SK-N-SH treated with all-trans-retinoic acid at 6 μM for 48 hours (cell line): ENCODE data around the gene ASTN2.

Source experiments
- ARNTL ChIP-seq: fragments of 450-650 bp; formaldehyde crosslinking; IDR thresholded peaks from 2 replicates; pipeline ENCODE4 v1.5.0; 2020; ENCODE audit warnings: low read depth, mild to moderate bottlenecking, moderate library complexity, borderline replicate concordance
- CSDC2 ChIP-seq: fragments of 250-450 bp; sonication (Bioruptor Pico); IDR thresholded peaks from 2 replicates; pipeline ENCODE4 v1.5.0; 2020; ENCODE audit warnings: mild to moderate bottlenecking, moderate library complexity
- GLIS3 ChIP-seq: fragments of 250-450 bp; sonication (Bioruptor Pico); IDR thresholded peaks from 2 replicates; pipeline ENCODE4 v1.5.0; 2020; ENCODE audit warnings: mild to moderate bottlenecking, moderate library complexity
- ISL1 ChIP-seq: fragments of 250-450 bp; sonication (Bioruptor Pico); IDR thresholded peaks from 2 replicates; pipeline ENCODE4 v2.1.2; 2022; ENCODE audit warnings: mild to moderate bottlenecking, moderate library complexity
- ZC3H10 ChIP-seq: fragments of 250-450 bp; sonication (Bioruptor Pico); IDR thresholded peaks from 2 replicates; pipeline ENCODE4 v1.5.1; 2021; ENCODE audit warnings: mild to moderate bottlenecking, moderate library complexity
- ZFP3 ChIP-seq: fragments of 250-450 bp; sonication (Bioruptor Pico); IDR thresholded peaks from 2 replicates; pipeline ENCODE4 v1.5.0; 2020; ENCODE audit warnings: mild to moderate bottlenecking, moderate library complexity
- ZNF565 ChIP-seq: fragments of 450-650 bp; formaldehyde crosslinking; conservative IDR thresholded peaks from 2 replicates; pipeline ENCODE4 v1.5.0; 2020; ENCODE audit warnings: low read depth, mild to moderate bottlenecking, moderate library complexity
- TF ChIP-seq, protein P1 (sequence below): fragments of 250-450 bp; sonication (Bioruptor Pico); IDR thresholded peaks from 2 replicates; pipeline ENCODE4 v1.8.0; 2021; ENCODE audit warnings: low read depth, mild to moderate bottlenecking, moderate library complexity, borderline replicate concordance

DNA sequence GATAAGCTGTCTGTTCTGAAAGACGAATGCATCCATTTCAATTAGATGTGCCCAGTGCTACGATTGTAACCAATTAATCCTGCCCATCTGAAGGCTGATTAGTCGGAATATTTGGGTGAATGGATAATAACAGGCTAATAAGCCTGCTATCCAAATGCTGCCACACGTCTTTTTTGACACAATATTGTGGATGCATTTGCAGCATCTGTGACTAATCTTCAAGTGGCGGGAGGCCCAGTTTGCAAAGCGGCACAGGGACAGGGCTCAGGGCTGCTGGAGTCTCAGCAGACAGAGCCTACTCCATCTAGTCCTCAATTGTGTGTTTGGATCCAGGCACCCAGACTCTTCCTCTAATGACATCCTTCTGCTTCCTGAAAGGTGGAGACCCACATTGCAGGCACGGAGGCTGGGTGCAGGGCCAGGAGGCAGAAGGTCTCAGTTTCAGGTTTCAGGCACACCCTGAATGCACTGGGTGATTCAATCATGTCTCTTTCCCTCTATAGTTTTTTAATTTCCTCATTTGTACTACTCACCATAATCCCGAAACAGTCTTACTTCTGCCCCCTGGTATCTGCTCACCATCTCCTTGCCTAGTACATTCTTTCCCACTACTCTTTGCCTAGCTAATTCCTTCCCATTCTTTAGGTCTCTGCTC lies 169.6 kb downstream of the ASTN2 start:
- TF ChIP-seq ISL1 (CRISPR knock-in tag) = no peak
- no peak for TF ChIP-seq ZNF565
- no peak for TF ChIP-seq ZFP3 (CRISPR knock-in tag)
- no peak for TF ChIP-seq ZC3H10
- TF ChIP-seq CSDC2 (CRISPR knock-in tag) = no peak
- no peak for TF ChIP-seq ARNTL (CRISPR knock-in tag)
- TF ChIP-seq, protein P1, sequence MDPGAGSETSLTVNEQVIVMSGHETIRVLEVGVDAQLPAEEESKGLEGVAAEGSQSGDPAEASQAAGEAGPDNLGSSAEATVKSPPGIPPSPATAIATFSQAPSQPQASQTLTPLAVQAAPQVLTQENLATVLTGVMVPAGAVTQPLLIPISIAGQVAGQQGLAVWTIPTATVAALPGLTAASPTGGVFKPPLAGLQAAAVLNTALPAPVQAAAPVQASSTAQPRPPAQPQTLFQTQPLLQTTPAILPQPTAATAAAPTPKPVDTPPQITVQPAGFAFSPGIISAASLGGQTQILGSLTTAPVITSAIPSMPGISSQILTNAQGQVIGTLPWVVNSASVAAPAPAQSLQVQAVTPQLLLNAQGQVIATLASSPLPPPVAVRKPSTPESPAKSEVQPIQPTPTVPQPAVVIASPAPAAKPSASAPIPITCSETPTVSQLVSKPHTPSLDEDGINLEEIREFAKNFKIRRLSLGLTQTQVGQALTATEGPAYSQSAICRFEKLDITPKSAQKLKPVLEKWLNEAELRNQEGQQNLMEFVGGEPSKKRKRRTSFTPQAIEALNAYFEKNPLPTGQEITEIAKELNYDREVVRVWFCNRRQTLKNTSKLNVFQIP (CRISPR knock-in tag) = no peak
- no peak for TF ChIP-seq GLIS3 (CRISPR knock-in tag)
